Measurements from ENCODE around the gene TMEM200A. TPM values are rescaled to one million over a fixed set of nuclear protein-coding genes. Genes with fewer than 3 reads are reported as not detected.

Gene TMEM200A
- total RNA-seq, 2 donors from 2014 or later = 0.66 to 1.0 TPM

DNA sequence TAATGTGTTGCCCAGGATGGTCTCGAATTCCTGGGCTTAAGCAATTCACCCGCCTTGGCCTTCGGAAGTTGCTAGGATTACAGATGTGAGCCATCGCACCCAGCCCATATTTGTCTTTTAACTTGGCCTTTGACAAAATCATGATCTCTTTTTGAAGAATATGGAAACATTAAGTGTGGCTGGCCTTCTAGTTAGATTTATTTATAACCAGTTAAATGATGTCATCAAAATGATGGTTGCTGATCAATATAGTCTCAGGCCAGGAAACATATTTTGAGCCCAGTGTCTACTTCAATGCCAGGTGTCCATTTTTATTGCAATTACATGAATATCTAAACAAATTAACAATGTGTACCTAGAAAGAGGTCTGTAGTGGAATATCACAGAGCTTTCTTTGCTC lies 69.4 kb downstream of the TMEM200A start:
- no peaks in the 10 kb centered on the region for H3K36me3 ChIP-seq (replicated peaks in 1 of 2; ENCODE audit: insufficient read depth in 1 of 2, low read depth in 2 of 2)
- H3K27ac ChIP-seq = no peak overlapping the region
- ATAC-seq = no peak
- TF ChIP-seq, protein P1, sequence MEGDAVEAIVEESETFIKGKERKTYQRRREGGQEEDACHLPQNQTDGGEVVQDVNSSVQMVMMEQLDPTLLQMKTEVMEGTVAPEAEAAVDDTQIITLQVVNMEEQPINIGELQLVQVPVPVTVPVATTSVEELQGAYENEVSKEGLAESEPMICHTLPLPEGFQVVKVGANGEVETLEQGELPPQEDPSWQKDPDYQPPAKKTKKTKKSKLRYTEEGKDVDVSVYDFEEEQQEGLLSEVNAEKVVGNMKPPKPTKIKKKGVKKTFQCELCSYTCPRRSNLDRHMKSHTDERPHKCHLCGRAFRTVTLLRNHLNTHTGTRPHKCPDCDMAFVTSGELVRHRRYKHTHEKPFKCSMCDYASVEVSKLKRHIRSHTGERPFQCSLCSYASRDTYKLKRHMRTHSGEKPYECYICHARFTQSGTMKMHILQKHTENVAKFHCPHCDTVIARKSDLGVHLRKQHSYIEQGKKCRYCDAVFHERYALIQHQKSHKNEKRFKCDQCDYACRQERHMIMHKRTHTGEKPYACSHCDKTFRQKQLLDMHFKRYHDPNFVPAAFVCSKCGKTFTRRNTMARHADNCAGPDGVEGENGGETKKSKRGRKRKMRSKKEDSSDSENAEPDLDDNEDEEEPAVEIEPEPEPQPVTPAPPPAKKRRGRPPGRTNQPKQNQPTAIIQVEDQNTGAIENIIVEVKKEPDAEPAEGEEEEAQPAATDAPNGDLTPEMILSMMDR (IDR thresholded peaks at IDR 0.05) = no peak
- TF ChIP-seq POLR2A (IDR thresholded peaks at IDR 0.05) = no peak
- 71 to 88% methylated on average over 4 of the region's 4 CpGs for WGBS, 2 donors
- no peaks in the 10 kb centered on the region for H3K9me3 ChIP-seq
- H3K4me3 ChIP-seq = no peak overlapping the region
- H3K27me3 ChIP-seq = no peaks in the 10 kb centered on the region
- H3K4me1 ChIP-seq = no peaks in the 10 kb centered on the region
- no peak for DNase-seq
- intact Hi-C loops (cut with DNase I) = no loop called here

- H3K36me3 ChIP-seq (replicated peaks in 1 of 2; ENCODE audit: insufficient read depth in 1 of 2, low read depth in 2 of 2) = no peaks in the 10 kb centered on the region
- TF ChIP-seq POLR2A (IDR thresholded peaks at IDR 0.05) = no peak
- TF ChIP-seq, protein P1 (IDR thresholded peaks at IDR 0.05) = no peak
- 0% methylated on average over 1 of the region's 1 CpG for WGBS, 2 donors
- DNase-seq = no peak
- H3K4me3 ChIP-seq = no peak overlapping the region
- ATAC-seq = no peak
- H3K9me3 ChIP-seq = no peaks in the 10 kb centered on the region
- no peaks in the 10 kb centered on the region for H3K4me1 ChIP-seq
- no peaks in the 10 kb centered on the region for H3K27me3 ChIP-seq
- intact Hi-C loops (cut with DNase I) = no loop called here
- no peak overlapping the region for H3K27ac ChIP-seq
Measured at GRCh38 chr6:130437961-130438360, 72.1 kb downstream of the TMEM200A start.

DNA sequence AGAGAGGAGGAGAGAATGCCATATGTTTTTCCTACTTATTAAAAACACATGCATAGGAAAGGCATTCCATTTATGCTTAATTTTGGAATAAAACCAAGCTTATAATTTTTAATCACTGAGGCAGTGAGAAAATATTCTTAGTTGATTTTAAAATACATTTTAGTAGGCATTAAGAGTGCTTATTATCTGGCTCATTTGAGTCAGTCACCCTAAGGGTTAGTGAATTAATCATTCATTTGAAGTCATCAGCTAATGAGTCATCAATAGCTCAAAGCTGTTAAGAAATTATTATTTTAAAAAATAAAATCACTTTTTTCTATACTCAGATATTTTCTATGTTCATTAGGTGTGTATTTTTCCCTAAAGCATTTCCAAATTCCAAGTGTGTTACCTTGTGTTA lies 81.6 kb downstream of the TMEM200A start:
- no peaks in the 10 kb centered on the region for H3K27me3 ChIP-seq
- H3K4me1 ChIP-seq = no peaks in the 10 kb centered on the region
- no peak for DNase-seq
- TF ChIP-seq, protein P1 (IDR thresholded peaks at IDR 0.05) = no peak
- no peak for TF ChIP-seq POLR2A (IDR thresholded peaks at IDR 0.05)
- H3K36me3 ChIP-seq (replicated peaks in 1 of 2; ENCODE audit: insufficient read depth in 1 of 2, low read depth in 2 of 2) = no peaks in the 10 kb centered on the region
- intact Hi-C loops (cut with DNase I) = no loop called here
- no peaks in the 10 kb centered on the region for H3K9me3 ChIP-seq
- no peak for ATAC-seq
- no peak overlapping the region for H3K4me3 ChIP-seq
- H3K27ac ChIP-seq = no peak overlapping the region

- Histone ChIP-seq H3K27me3 (no peaks in the 10 kb centered on the region), H3K4me3 (no peak overlapping the region), H3K4me1 (no peaks in the 10 kb centered on the region), H3K27ac (no peak overlapping the region), H3K36me3 (replicated peaks in 1 of 2; ENCODE audit: insufficient read depth in 1 of 2, low read depth in 2 of 2) (no peaks in the 10 kb centered on the region), H3K9me3 (no peaks in the 10 kb centered on the region)
- TF ChIP-seq, protein P1 (IDR thresholded peaks at IDR 0.05) = no peak
- TF ChIP-seq POLR2A (IDR thresholded peaks at IDR 0.05) = no peak
- 86 to 98% methylated on average over 1 of the region's 1 CpG for WGBS, 2 donors
- DNase-seq (no peak), ATAC-seq (no peak)
- intact Hi-C loops (cut with DNase I) = no loop called here
Measured at GRCh38 chr6:130452336-130452735, 86.5 kb downstream of the TMEM200A start.

- TF ChIP-seq POLR2A (IDR thresholded peaks at IDR 0.05) = no peak
- TF ChIP-seq, protein P1 (IDR thresholded peaks at IDR 0.05) = no peak
- intact Hi-C loops (cut with DNase I) = no loop called here
- DNase-seq = no peak
Measured at GRCh38 chr6:130453230-130453629, 87.4 kb downstream of the TMEM200A start.

More at GRCh38 chr6:130453230-130453629, 87.4 kb downstream of the TMEM200A start:
- Histone ChIP-seq H3K36me3 (replicated peaks in 1 of 2; ENCODE audit: insufficient read depth in 1 of 2, low read depth in 2 of 2) (no peaks in the 10 kb centered on the region), H3K27ac (no peak overlapping the region), H3K4me1 (no peaks in the 10 kb centered on the region), H3K9me3 (no peaks in the 10 kb centered on the region), H3K27me3 (no peaks in the 10 kb centered on the region), H3K4me3 (no peak overlapping the region)
- WGBS, 2 donors = 25 to 42% methylated on average over 5 of the region's 5 CpGs
- no peak for ATAC-seq

Data from body of pancreas (tissue), 4 donors.